ENCODE data around the gene IL33.

DNA sequence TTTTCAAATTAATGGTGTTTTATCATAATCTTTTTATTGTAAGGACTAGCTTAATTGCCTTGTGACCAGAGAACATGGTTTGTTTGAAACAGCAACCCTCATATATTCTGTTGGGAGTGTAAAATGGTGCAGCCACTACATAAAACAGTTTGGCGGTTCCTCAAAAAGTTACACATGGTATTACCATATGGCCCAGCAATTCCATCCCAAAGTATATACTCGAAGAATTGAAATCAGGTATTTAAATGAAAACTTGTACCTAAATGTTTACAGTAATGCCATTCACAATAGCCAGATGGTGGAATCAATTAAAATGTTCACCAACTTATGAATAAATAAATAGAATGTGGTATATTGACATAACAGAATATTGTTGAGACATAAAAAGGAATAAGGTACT lies 14.8 kb upstream of the IL33 start:
- no peak for TF ChIP-seq POLR2A (IDR thresholded peaks at IDR 0.05; ENCODE audit: low read length)
- TF ChIP-seq GATA1 (IDR thresholded peaks at IDR 0.05; ENCODE audit: low read depth, low read length), result no peak

All from erythroblast (primary cell).